Activated CD4-positive, alpha-beta T cell treated with anti-CD3 and anti-CD28 coated beads, Interleukin-2, amount 10 ng/mL, durations not matched to agents 24 days and 14 days (primary cell): ENCODE data around the gene PRKN. TPM values are rescaled to one million over a fixed set of nuclear protein-coding genes. Genes with fewer than 3 reads are reported as not detected.
"Not testable (repeated sequence)": the region's sequence is repeated elsewhere in the genome, so short reads cannot be mapped to it uniquely, and the experiment has no call there.

Source experiments
- DNase-seq: peaks from one replicate; pipeline ENCODE4 v3.0.0; 2022
- H3K27ac Mint-ChIP-seq: one replicate; pipeline ENCODE4 v1.8.0; 2022; ENCODE audit warnings: mild to moderate bottlenecking, mixed read lengths
- H3K27me3 Mint-ChIP-seq: one replicate; pipeline ENCODE4 v1.8.0; 2022; ENCODE audit warnings: mixed read lengths
- H3K36me3 Mint-ChIP-seq: one replicate; pipeline ENCODE4 v1.8.0; 2022; ENCODE audit warnings: low read depth, mild to moderate bottlenecking, mixed read lengths
- H3K4me1 Mint-ChIP-seq: one replicate; pipeline ENCODE4 v1.8.0; 2021; ENCODE audit warnings: mixed read lengths
- H3K4me3 Mint-ChIP-seq: one replicate; pipeline ENCODE4 v1.8.0; 2022; ENCODE audit warnings: mild to moderate bottlenecking, moderate library complexity, mixed read lengths
- H3K9me3 Mint-ChIP-seq: one replicate; pipeline ENCODE4 v1.8.0; 2021; ENCODE audit warnings: mixed read lengths
- intact Hi-C: fragments of 100-400 bp; cut with micrococcal nuclease; formaldehyde crosslinking; loops from one replicate; pipeline ENCODE4 v1.15.1; 2023
- total RNA-seq: library from RNA; stranded (reverse); gene quantifications from 2 replicates; pipeline ENCODE4 v1.2.3, GENCODE V29; 2022

PRKN gene
- total RNA-seq, 1 donor from 2014 or later = not detected

GRCh38 chr6:161315246-161315917, 1412.2 kb downstream of the PRKN start:
- H3K4me3 Mint-ChIP-seq, intact Hi-C loops, DNase-seq, H3K36me3 Mint-ChIP-seq, H3K9me3 Mint-ChIP-seq, H3K4me1 Mint-ChIP-seq, H3K27ac Mint-ChIP-seq: not testable (repeated sequence)
- H3K27me3 Mint-ChIP-seq = peaks cover 16% of the 10 kb centered on the region

DNA sequence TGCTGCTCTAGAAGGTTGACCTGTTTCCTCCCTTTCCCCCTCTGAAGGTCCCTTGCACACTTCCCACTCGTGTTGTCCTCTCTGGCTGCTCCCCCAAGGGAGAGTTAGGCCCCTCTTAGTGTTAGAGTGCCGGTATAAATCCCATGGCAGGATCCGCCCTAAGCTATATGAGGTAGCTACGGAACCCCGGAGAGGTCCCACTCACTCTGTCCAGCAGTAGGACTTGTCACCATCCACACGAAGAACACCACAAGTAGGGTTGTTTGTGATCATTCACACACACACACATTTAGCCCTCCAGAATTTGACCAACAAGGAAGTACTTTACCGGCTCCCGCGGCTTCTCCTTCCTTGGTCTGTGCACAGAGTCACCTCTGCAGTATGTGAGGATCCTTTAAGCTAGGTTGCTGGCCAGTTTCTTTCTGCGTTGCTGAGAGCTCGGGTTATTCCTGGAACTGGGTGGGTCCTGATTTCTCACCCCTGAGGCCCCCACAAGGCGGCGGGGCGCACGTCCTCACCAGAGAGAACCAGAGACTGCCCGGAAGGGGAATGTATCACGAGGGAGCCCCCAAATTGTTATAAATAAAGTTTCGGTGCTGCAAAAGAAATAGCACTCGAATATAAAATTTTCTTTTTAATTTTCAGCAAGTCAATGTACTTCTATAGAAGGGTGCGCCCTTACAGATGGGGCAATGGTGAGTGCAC, 1412.9 kb downstream of the PRKN start:
- H3K27ac Mint-ChIP-seq, H3K36me3 Mint-ChIP-seq, intact Hi-C loops, H3K4me3 Mint-ChIP-seq, H3K9me3 Mint-ChIP-seq, DNase-seq, H3K4me1 Mint-ChIP-seq: not testable (repeated sequence)
- H3K27me3 Mint-ChIP-seq = peaks cover 16% of the 10 kb centered on the region

- no peaks in the 10 kb centered on the region for H3K9me3 Mint-ChIP-seq
- H3K36me3 Mint-ChIP-seq = no peaks in the 10 kb centered on the region
- intact Hi-C loops = no loop called here
- no peak overlapping the region for H3K27ac Mint-ChIP-seq
- no peak overlapping the region for H3K4me3 Mint-ChIP-seq
- H3K27me3 Mint-ChIP-seq = peaks cover 13% of the 10 kb centered on the region
- no peaks in the 10 kb centered on the region for H3K4me1 Mint-ChIP-seq
- DNase-seq = no peak
These were observed 1413.5 kb downstream of the PRKN start for GRCh38 chr6:161313940-161314509.

- DNase-seq, H3K27ac Mint-ChIP-seq, H3K9me3 Mint-ChIP-seq, H3K4me1 Mint-ChIP-seq, intact Hi-C loops, H3K36me3 Mint-ChIP-seq, H3K4me3 Mint-ChIP-seq: not testable (repeated sequence)
- H3K27me3 Mint-ChIP-seq = peaks cover 13% of the 10 kb centered on the region
These were observed 1414.1 kb downstream of the PRKN start for GRCh38 chr6:161313475-161313874.

GRCh38 chr6:161309774-161310173, 1417.8 kb downstream of the PRKN start:
- H3K27ac Mint-ChIP-seq, H3K4me1 Mint-ChIP-seq, H3K36me3 Mint-ChIP-seq, intact Hi-C loops, H3K9me3 Mint-ChIP-seq, H3K4me3 Mint-ChIP-seq, DNase-seq: not testable (repeated sequence)
- peaks cover 13% of the 10 kb centered on the region for H3K27me3 Mint-ChIP-seq

- no peaks in the 10 kb centered on the region for H3K4me1 Mint-ChIP-seq
- no peak overlapping the region for H3K27ac Mint-ChIP-seq
- DNase-seq = no peak
- peaks cover 10% of the 10 kb centered on the region for H3K27me3 Mint-ChIP-seq
- no peak overlapping the region for H3K4me3 Mint-ChIP-seq
- no peaks in the 10 kb centered on the region for H3K9me3 Mint-ChIP-seq
- no peaks in the 10 kb centered on the region for H3K36me3 Mint-ChIP-seq
- intact Hi-C loops = no loop called here
These were observed 1419.4 kb downstream of the PRKN start for GRCh38 chr6:161308075-161308655.

DNA sequence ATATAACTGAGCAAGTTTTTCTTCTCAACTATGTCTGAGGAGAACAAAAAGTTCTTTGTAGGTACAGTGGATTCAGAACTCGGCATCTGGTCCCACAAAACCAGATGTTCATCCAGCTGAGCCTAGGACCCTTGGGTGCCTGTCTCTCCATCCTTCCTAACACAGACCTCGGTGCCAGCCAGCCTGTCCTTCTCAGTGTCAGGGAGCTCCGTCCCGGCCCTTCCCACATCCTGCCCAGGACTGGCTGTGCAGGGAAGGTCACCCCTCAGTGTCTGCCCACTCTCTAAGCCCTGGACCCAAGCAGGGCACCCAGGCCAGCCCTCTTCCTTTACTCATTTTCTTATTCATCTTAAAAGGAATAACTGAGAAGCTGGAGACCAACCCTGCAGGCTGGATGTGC, 1421.7 kb downstream of the PRKN start:
- Mint-ChIP-seq H3K4me1 (no peaks in the 10 kb centered on the region), H3K27ac (no peak overlapping the region), H3K4me3 (no peak overlapping the region), H3K36me3 (no peaks in the 10 kb centered on the region), H3K9me3 (no peaks in the 10 kb centered on the region), H3K27me3 (peaks cover 2% of the 10 kb centered on the region)
- no peak for DNase-seq
- intact Hi-C loops = no loop called here

DNA sequence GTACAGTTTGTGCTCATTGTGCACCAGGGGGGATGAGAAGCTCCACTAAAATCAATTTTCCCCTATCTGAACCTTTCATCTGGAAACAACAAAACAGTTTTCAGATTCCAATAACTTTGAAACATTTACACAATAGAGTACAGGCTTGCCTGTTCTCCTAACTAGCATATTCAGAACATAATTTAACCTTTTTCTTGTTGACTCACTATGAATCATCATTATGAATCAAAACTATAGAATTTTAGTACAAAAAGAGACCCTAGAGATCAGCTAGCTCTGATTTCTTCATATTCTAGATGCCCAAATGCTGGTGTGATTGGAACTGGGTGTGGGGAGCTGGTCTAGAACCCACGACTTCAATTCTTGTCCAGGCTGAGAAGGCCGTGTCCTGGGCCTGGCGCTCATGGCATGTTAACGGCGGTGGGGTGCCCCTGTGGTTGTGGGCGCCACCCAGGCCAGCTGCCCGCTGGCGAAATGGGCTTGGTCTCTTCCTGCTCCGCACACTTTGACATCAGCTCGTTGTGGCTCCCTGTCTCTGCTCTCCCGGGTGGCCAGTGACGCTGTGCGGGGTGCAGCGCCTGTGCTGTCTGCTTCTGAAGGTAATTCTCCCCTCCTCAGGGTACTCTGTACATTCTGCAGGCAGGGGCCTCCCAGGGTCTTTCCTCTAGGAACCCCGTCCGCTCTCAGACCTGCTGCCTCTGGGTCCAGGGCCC, 1423.8 kb downstream of the PRKN start:
- Mint-ChIP-seq H3K4me1 (no peaks in the 10 kb centered on the region), H3K4me3 (no peak overlapping the region), H3K9me3 (no peaks in the 10 kb centered on the region), H3K36me3 (no peaks in the 10 kb centered on the region), H3K27ac (no peak overlapping the region), H3K27me3 (peaks cover 4% of the 10 kb centered on the region)
- no peak for DNase-seq
- intact Hi-C loops = no loop called here

DNA sequence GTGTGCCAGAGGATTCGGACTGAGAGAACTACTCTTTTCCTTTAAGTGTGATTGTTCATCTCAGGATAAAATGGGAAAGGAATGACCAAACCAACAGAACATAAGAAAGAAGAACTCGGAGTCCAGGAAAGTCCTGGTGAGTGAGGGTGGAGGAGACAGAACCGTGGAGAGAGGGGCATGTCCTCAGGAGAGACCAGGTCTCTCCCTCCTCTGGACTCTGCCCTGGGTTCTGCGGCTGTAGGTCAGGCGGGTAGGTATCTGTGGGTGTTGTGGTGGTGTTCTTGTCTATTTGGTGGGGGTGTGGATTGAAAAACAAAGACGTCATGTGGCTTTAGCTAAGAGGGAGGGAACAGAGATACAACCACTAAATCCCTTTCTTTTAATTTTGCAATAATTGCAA, 1424.6 kb downstream of the PRKN start:
- Mint-ChIP-seq H3K4me3 (no peak overlapping the region), H3K27ac (no peak overlapping the region), H3K27me3 (peaks cover 4% of the 10 kb centered on the region), H3K9me3 (no peaks in the 10 kb centered on the region), H3K36me3 (no peaks in the 10 kb centered on the region), H3K4me1 (no peaks in the 10 kb centered on the region)
- DNase-seq = no peak
- intact Hi-C loops = no loop called here

GRCh38 chr6:161301338-161301737, 1426.2 kb downstream of the PRKN start:
- Mint-ChIP-seq H3K9me3 (no peaks in the 10 kb centered on the region), H3K27me3 (peaks cover 9% of the 10 kb centered on the region), H3K4me3 (no peak overlapping the region), H3K27ac (no peak overlapping the region), H3K4me1 (no peaks in the 10 kb centered on the region), H3K36me3 (no peaks in the 10 kb centered on the region)
- intact Hi-C loops = no loop called here
- no peak for DNase-seq

GRCh38 chr6:161300823-161301222, 1426.7 kb downstream of the PRKN start:
- Mint-ChIP-seq H3K27ac (no peak overlapping the region), H3K4me1 (no peaks in the 10 kb centered on the region), H3K9me3 (no peaks in the 10 kb centered on the region), H3K27me3 (peaks cover 12% of the 10 kb centered on the region), H3K36me3 (no peaks in the 10 kb centered on the region), H3K4me3 (no peak overlapping the region)
- intact Hi-C loops = no loop called here
- no peak for DNase-seq

GRCh38 chr6:161299726-161300125, 1427.8 kb downstream of the PRKN start:
- Mint-ChIP-seq H3K36me3 (no peaks in the 10 kb centered on the region), H3K27me3 (peaks cover 19% of the 10 kb centered on the region), H3K4me1 (no peaks in the 10 kb centered on the region), H3K4me3 (no peak overlapping the region), H3K9me3 (no peaks in the 10 kb centered on the region), H3K27ac (no peak overlapping the region)
- no peak for DNase-seq
- intact Hi-C loops = no loop called here
